Esophagus squamous epithelium (tissue), 5 donors: ENCODE data around the gene TAF4. TPM values are rescaled to one million over a fixed set of nuclear protein-coding genes. Genes with fewer than 3 reads are reported as not detected.

Source experiments
- DNase-seq: peaks from one replicate; lab custom pipeline; 2025; lab: John Stamatoyannopoulos, UW
- H3K27ac ChIP-seq, 4 donors: fragments of 200-600 bp; sonication (generic); one replicate each; pipeline ENCODE4 v1.5.1; 2016 to 2019; ENCODE audit warnings: mild to moderate bottlenecking in 1 of 4
- H3K27me3 ChIP-seq, 4 donors: fragments of 200-600 bp; sonication (generic); 1 replicate in 3 of 4; 2 replicates in 1 of 4; pipeline versions ENCODE4 v1.5.1 to v1.6.0; 2017 to 2021; ENCODE audit warnings: antibody characterized with exemption in 1 of 4
- H3K36me3 ChIP-seq, 3 donors: fragments of 200-600 bp; sonication (generic); one replicate each; pipeline ENCODE4 v1.5.1; 2016 to 2019
- H3K4me1 ChIP-seq, 3 donors: fragments of 200-600 bp; sonication (generic); one replicate each; pipeline ENCODE4 v1.5.1; 2017 to 2019
- H3K4me3 ChIP-seq, 4 donors: fragments of 200-600 bp; sonication (generic); 1 replicate in 3 of 4; 2 replicates in 1 of 4; pipeline ENCODE4 v1.5.1; 2016 to 2019; ENCODE audit warnings: mild to moderate bottlenecking in 2 of 4, moderate library complexity in 1 of 4
- H3K9me3 ChIP-seq, 3 donors: fragments of 200-600 bp; sonication (generic); one replicate each; pipeline ENCODE4 v1.5.1; 2016 to 2019
- POLR2A ChIP-seq, 4 donors: fragments of 450-650 bp; IDR thresholded peaks; one replicate each; pipeline ENCODE4 v1.6.1; 2017; ENCODE audit warnings: antibody characterized with exemption in 4 of 4, mild to moderate bottlenecking in 4 of 4, moderate library complexity in 3 of 4
- WGBS, 2 donors: methylation state at CpG; one replicate each; pipeline ENCODE4 v1.1.5; 2018; 5-methylcytosine and 5-hydroxymethylcytosine counted together
- intact Hi-C: fragments of 100-400 bp; cut with DNase I; formaldehyde crosslinking; loops from one replicate; pipeline ENCODE4 v1.15.0; 2022
- total RNA-seq, 4 donors: library from RNA; depleted of rRNA; stranded (reverse); fragments of >200 nt; gene quantifications; one replicate each; pipeline ENCODE4 v1.1.0, GENCODE V29; 2016
- TF ChIP-seq, protein P1 (sequence below), 6 experiments: fragments of 450-650 bp in 4 of 6; fragments of 200-600 bp in 2 of 6; sonication (generic) in 2 of 6; IDR thresholded peaks; one replicate each; pipeline ENCODE4 v1.5.1; 2016 to 2019; ENCODE audit warnings: antibody characterized with exemption in 6 of 6, mild to moderate bottlenecking in 4 of 6, moderate library complexity in 4 of 6
- donor health status: DM: yes; HTN: yes; CAD: no.

TAF4 gene, protein sequence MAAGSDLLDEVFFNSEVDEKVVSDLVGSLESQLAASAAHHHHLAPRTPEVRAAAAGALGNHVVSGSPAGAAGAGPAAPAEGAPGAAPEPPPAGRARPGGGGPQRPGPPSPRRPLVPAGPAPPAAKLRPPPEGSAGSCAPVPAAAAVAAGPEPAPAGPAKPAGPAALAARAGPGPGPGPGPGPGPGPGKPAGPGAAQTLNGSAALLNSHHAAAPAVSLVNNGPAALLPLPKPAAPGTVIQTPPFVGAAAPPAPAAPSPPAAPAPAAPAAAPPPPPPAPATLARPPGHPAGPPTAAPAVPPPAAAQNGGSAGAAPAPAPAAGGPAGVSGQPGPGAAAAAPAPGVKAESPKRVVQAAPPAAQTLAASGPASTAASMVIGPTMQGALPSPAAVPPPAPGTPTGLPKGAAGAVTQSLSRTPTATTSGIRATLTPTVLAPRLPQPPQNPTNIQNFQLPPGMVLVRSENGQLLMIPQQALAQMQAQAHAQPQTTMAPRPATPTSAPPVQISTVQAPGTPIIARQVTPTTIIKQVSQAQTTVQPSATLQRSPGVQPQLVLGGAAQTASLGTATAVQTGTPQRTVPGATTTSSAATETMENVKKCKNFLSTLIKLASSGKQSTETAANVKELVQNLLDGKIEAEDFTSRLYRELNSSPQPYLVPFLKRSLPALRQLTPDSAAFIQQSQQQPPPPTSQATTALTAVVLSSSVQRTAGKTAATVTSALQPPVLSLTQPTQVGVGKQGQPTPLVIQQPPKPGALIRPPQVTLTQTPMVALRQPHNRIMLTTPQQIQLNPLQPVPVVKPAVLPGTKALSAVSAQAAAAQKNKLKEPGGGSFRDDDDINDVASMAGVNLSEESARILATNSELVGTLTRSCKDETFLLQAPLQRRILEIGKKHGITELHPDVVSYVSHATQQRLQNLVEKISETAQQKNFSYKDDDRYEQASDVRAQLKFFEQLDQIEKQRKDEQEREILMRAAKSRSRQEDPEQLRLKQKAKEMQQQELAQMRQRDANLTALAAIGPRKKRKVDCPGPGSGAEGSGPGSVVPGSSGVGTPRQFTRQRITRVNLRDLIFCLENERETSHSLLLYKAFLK
- total RNA-seq = 10 to 100 TPM in 3 of 4 donors, 1 to 10 TPM in 1; 4.9 to 16.5 (median 14.4) TPM

- TF ChIP-seq, protein P1, sequence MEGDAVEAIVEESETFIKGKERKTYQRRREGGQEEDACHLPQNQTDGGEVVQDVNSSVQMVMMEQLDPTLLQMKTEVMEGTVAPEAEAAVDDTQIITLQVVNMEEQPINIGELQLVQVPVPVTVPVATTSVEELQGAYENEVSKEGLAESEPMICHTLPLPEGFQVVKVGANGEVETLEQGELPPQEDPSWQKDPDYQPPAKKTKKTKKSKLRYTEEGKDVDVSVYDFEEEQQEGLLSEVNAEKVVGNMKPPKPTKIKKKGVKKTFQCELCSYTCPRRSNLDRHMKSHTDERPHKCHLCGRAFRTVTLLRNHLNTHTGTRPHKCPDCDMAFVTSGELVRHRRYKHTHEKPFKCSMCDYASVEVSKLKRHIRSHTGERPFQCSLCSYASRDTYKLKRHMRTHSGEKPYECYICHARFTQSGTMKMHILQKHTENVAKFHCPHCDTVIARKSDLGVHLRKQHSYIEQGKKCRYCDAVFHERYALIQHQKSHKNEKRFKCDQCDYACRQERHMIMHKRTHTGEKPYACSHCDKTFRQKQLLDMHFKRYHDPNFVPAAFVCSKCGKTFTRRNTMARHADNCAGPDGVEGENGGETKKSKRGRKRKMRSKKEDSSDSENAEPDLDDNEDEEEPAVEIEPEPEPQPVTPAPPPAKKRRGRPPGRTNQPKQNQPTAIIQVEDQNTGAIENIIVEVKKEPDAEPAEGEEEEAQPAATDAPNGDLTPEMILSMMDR (IDR thresholded peaks at IDR 0.05) = no peak
- peak in 2 of 4 donors; percentile 87 to 90 for TF ChIP-seq POLR2A (IDR thresholded peaks at IDR 0.05)
- no peaks in the 10 kb centered on the region for H3K9me3 ChIP-seq
- intact Hi-C loops = loop anchor here (5.0 kb wide), 1 partner anchor 56 kb away; the partner anchor contains the start of gene LSM14B
- no peak for DNase-seq
- H3K36me3 ChIP-seq = no peaks in the 10 kb centered on the region
- H3K27ac ChIP-seq = peak within 1 kb of the TSS; percentile 80 to 99 (median 96)
- peak within 1 kb of the TSS; percentile 65 to 87 (median 79) for H3K4me3 ChIP-seq
- H3K4me1 ChIP-seq = peaks cover 15 to 54% (median 25%) of the 10 kb centered on the region in 3 donors
- no peaks in the 10 kb centered on the region for H3K27me3 ChIP-seq
- WGBS, 2 donors = no CpG with 5 or more reads among the region's 116 CpGs
These were observed at the start of gene TAF4 for GRCh38 chr20:62065674-62066338. Gene TAF4, minus strand, starts transcription at chr20:62065881. Its CDS starts 71 bp downstream, at chr20:62065810.

- H3K4me3 ChIP-seq = no peak overlapping the region
- H3K27me3 ChIP-seq = peaks cover 0 to 79% (median 0%) of the 10 kb centered on the region in 4 donors
- no peaks in the 10 kb centered on the region for H3K4me1 ChIP-seq
- no peak for DNase-seq
- WGBS, 2 donors = 29 to 47% methylated on average over 7 to 8 of the region's 8 CpGs
- intact Hi-C loops = loop anchor here (5.0 kb wide), 1 partner anchor 38 kb away; no protein-coding TSS in a partner anchor
- H3K27ac ChIP-seq = no peak overlapping the region
- H3K36me3 ChIP-seq = no peaks in the 10 kb centered on the region
- H3K9me3 ChIP-seq = peaks cover 0 to 39% (median 24%) of the 10 kb centered on the region in 3 donors
- no peak for TF ChIP-seq POLR2A (IDR thresholded peaks at IDR 0.05)
- TF ChIP-seq, protein P1 (IDR thresholded peaks at IDR 0.05) = no peak
These were observed 49.2 kb upstream of the TAF4 start for GRCh38 chr20:62114894-62115293.

DNA sequence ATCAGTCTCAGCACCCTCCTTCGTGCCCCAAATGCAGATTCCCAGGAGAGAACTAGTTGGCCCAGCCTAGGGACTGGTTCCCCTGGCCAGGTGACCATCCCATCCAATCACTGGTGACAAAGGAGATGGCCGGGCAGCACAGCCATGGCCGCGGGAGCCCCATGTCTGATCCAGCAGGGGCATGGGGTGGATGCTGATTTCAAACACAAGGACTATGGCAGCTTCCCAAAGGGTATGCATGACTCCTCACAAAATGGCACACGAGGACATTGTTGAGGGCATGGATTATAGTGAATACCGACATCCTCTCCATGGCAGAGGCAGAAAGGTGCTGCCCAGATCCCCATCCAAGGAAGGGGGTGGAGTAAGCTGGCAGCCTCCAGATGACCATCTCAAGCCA is 46.7 kb upstream of the TAF4 start:
- intact Hi-C loops = no loop called here
- no peaks in the 10 kb centered on the region for H3K36me3 ChIP-seq
- 92% methylated on average over 6 of the region's 6 CpGs for WGBS, 2 donors
- no peak overlapping the region for H3K27ac ChIP-seq
- peaks cover 0 to 65% (median 48%) of the 10 kb centered on the region in 3 donors for H3K9me3 ChIP-seq
- no peak for TF ChIP-seq POLR2A (IDR thresholded peaks at IDR 0.05)
- TF ChIP-seq, protein P1 (IDR thresholded peaks at IDR 0.05) = no peak
- peaks cover 0 to 55% (median 0%) of the 10 kb centered on the region in 4 donors for H3K27me3 ChIP-seq
- H3K4me1 ChIP-seq = no peaks in the 10 kb centered on the region
- DNase-seq = no peak
- H3K4me3 ChIP-seq = no peak overlapping the region

DNA sequence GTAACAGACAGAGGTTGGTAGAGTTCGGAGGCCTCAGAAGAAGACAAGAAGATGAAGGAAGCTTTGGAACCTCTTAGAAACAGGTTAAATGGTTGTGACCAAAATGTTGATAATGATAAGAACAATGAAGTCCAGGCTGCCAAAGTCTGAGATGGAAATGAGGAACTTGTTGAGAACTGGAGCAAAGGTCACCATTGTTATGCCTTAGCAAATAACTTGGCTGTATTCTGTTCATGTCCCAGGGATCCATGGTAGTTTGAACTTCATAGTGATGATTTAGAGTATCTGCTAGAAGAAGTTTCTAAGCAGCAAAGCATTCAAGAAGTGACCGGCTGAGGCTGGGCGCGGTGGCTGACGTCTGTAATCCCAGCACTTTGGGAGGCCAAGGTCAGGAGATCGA is 45.5 kb upstream of the TAF4 start:
- peaks cover 0 to 76% (median 55%) of the 10 kb centered on the region in 3 donors for H3K9me3 ChIP-seq
- no peaks in the 10 kb centered on the region for H3K36me3 ChIP-seq
- intact Hi-C loops = no loop called here
- no peaks in the 10 kb centered on the region for H3K4me1 ChIP-seq
- no peak for TF ChIP-seq POLR2A (IDR thresholded peaks at IDR 0.05)
- H3K27ac ChIP-seq = no peak overlapping the region
- peaks cover 0 to 42% (median 0%) of the 10 kb centered on the region in 4 donors for H3K27me3 ChIP-seq
- WGBS, 2 donors = 95 to 96% methylated on average over 5 to 6 of the region's 6 CpGs
- H3K4me3 ChIP-seq = no peak overlapping the region
- no peak for DNase-seq

DNA sequence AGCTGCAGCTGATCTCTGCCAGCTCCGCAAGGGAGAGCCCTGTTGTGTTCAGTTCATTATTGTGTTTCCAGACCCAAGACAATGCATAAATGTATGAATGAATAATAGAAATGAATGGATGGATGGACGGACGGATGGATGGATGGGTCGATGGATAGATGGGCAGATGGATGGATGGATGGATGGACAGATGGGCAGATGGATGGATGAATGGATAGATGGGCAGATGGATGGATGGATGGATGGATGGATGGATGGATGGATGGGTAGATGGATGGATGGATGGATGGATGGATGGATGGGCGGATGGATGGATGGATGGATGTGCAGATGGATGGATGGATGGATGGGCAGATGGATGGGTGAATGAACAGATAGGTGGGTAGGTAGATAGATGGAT is 39.9 kb upstream of the TAF4 start:
- intact Hi-C loops = no loop called here
- no peak for TF ChIP-seq POLR2A (IDR thresholded peaks at IDR 0.05)
- TF ChIP-seq, protein P1 (IDR thresholded peaks at IDR 0.05) = no peak
- H3K27me3 ChIP-seq = peaks cover 0 to 47% (median 0%) of the 10 kb centered on the region in 4 donors
- H3K27ac ChIP-seq = no peak overlapping the region
- no peak for DNase-seq
- no peak overlapping the region for H3K4me3 ChIP-seq
- no peaks in the 10 kb centered on the region for H3K4me1 ChIP-seq
- H3K36me3 ChIP-seq = no peaks in the 10 kb centered on the region
- 89% methylated on average over 4 to 5 of the region's 5 CpGs for WGBS, 2 donors
- H3K9me3 ChIP-seq = peaks cover 0 to 62% (median 51%) of the 10 kb centered on the region in 3 donors
